Psoas muscle (tissue), 8 donors: ENCODE results near the gene AUTS2. TPM values are rescaled to one million over a fixed set of nuclear protein-coding genes. Genes with fewer than 3 reads are reported as not detected.
A peak's percentile ranks its signal among the peaks of the same experiment; 100 is the strongest.

ENCODE experiments used
- ATAC-seq, 4 donors: fragments of 200-7000 bp; cut with Tn5 transposase; one replicate each; pipeline ENCODE4 v1.9.1; 2020; ENCODE audit warnings: moderate library complexity in 3 of 4, mild to moderate bottlenecking in 2 of 4
- DNase-seq, 2 donors: peaks; one replicate each; pipeline ENCODE4 v3.0.0-alpha.2; 2020
- H3K27ac ChIP-seq: fragments of 200-600 bp; one replicate; pipeline ENCODE4 v1.8.0; 2022
- H3K27me3 ChIP-seq, 3 donors: fragments of 200-600 bp in 1 of 3; one replicate each; pipeline versions ENCODE4 v1.6.1 to v1.8.0; 2013 to 2022; ENCODE audit warnings: low read length in 2 of 3, mild to moderate bottlenecking in 2 of 3, moderate library complexity in 1 of 3; ENCODE audit not compliant: insufficient read depth in 3 of 3
- H3K36me3 ChIP-seq, 2 donors: fragments of 200-600 bp in 1 of 2; one replicate each; pipeline versions ENCODE4 v1.6.1 to v1.8.0; 2013 to 2022; ENCODE audit warnings: low read depth in 1 of 2, mild to moderate bottlenecking in 1 of 2, moderate library complexity in 1 of 2; ENCODE audit not compliant: insufficient read depth in 1 of 2
- H3K4me1 ChIP-seq: fragments of 200-600 bp; one replicate; pipeline ENCODE4 v1.8.0; 2022
- H3K4me3 ChIP-seq: fragments of 200-600 bp; one replicate; pipeline ENCODE4 v1.8.0; 2022; ENCODE audit warnings: mild to moderate bottlenecking
- H3K9me3 ChIP-seq: fragments of 200-600 bp; one replicate; pipeline ENCODE4 v1.8.0; 2022
- CTCF ChIP-seq: fragments of 200-600 bp; IDR thresholded peaks from one replicate; pipeline ENCODE4 v1.8.0; 2022; ENCODE audit warnings: antibody characterized with exemption
- WGBS, 3 donors: extraction: QIAGEN DNeasy Blood & Tissue Kit; methylation state at CpG; one replicate each; pipeline versions ENCODE4 v1.1.6 to v1.1.7; 2013; 5-methylcytosine and 5-hydroxymethylcytosine counted together
- intact Hi-C, 2 donors: fragments of 100-400 bp; cut with DNase I; formaldehyde crosslinking; loops; one replicate each; pipeline versions ENCODE4 v1.11.0 to v1.14.2; 2022
- polyA plus RNA-seq, 3 donors: library from polyadenylated mRNA; stranded (reverse); fragments of 200-250 nt; gene quantifications; one replicate each; pipeline ENCODE4 v1.2.3, GENCODE V29; 2013
- total RNA-seq, 4 donors: library from RNA; stranded (reverse); fragmentation: NEBNext Ultra II Directional in 2 of 4; extraction: Animal tissue kit (Norgen Biotek cat#: 25700) in 2 of 4; gene quantifications; one replicate each; pipeline versions ENCODE4 v1.2.1 to v1.2.4, GENCODE V29; 2021 to 2023
- donor health status: healthy with polysubstance abuse.
- donor health status: DM: no; HTN: no; CAD: no; lungs with moderate emphysema.
- donor health status: Bipolar disorder and iron deficiency.
- donor health status: healthy.
- donor health status: DM: yes; HTN: yes; CAD: no.
- donor health status: DM: no; HTN: no; CAD: no.
- donor health status: DM: no; HTN: no; CAD: no.
- donor health status: DM: yes; HTN: yes; CAD: no.

Gene AUTS2
- total and polyA plus RNA-seq, 7 donors = 5.0 to 33.5 (median 14.3) TPM

GRCh38 chr7:69951458-69951857, 353.2 kb downstream of the AUTS2 start:
- no peak overlapping the region for H3K4me3 ChIP-seq
- no peaks in the 10 kb centered on the region for H3K27me3 ChIP-seq
- no peak overlapping the region for H3K27ac ChIP-seq
- intact Hi-C loops = no loop called here
- 52 to 74% (median 63%) methylated on average over 3 of the region's 3 CpGs for WGBS, 3 donors
- no peak for TF ChIP-seq CTCF
- H3K36me3 ChIP-seq = no peaks in the 10 kb centered on the region
- DNase-seq (no peak), ATAC-seq (no peak)
- no peaks in the 10 kb centered on the region for H3K9me3 ChIP-seq
- H3K4me1 ChIP-seq = peaks cover 6% of the 10 kb centered on the region

GRCh38 chr7:69953136-69954067, 355.1 kb downstream of the AUTS2 start:
- intact Hi-C loops = no loop called here
- no peak for ATAC-seq

GRCh38 chr7:69956541-69956940, 358.3 kb downstream of the AUTS2 start:
- Histone ChIP-seq H3K27me3 (no peaks in the 10 kb centered on the region), H3K36me3 (no peaks in the 10 kb centered on the region), H3K9me3 (no peaks in the 10 kb centered on the region), H3K27ac (no peak overlapping the region), H3K4me3 (no peak overlapping the region), H3K4me1 (peaks cover 12% of the 10 kb centered on the region)
- DNase-seq (no peak), ATAC-seq (no peak)
- 93 to 94% (median 94%) methylated on average over 6 of the region's 6 CpGs for WGBS, 3 donors
- TF ChIP-seq CTCF = no peak
- intact Hi-C loops = no loop called here

More at GRCh38 chr7:69953136-69954067, 355.1 kb downstream of the AUTS2 start:
- TF ChIP-seq CTCF = no peak
- H3K36me3 ChIP-seq = no peaks in the 10 kb centered on the region
- H3K27me3 ChIP-seq = no peaks in the 10 kb centered on the region
- no peak overlapping the region for H3K4me3 ChIP-seq
- DNase-seq = no peak
- no peaks in the 10 kb centered on the region for H3K9me3 ChIP-seq
- 56 to 65% (median 58%) methylated on average over 6 of the region's 6 CpGs for WGBS, 3 donors
- no peak overlapping the region for H3K27ac ChIP-seq
- H3K4me1 ChIP-seq = peaks cover 6% of the 10 kb centered on the region

GRCh38 chr7:69957661-69958060, 359.4 kb downstream of the AUTS2 start:
- H3K9me3 ChIP-seq = no peaks in the 10 kb centered on the region
- no peaks in the 10 kb centered on the region for H3K27me3 ChIP-seq
- intact Hi-C loops = no loop called here
- H3K4me1 ChIP-seq = peaks cover 22% of the 10 kb centered on the region
- ATAC-seq (peak in 3 of 4 donors; percentile 27 to 48 (median 40)), DNase-seq (no peak)
- no peak overlapping the region for H3K4me3 ChIP-seq
- no peak overlapping the region for H3K27ac ChIP-seq
- WGBS, 3 donors = 43 to 51% (median 47%) methylated on average over 2 of the region's 2 CpGs
- no peaks in the 10 kb centered on the region for H3K36me3 ChIP-seq
- no peak for TF ChIP-seq CTCF
